GM12878 (cell line): ENCODE results near the gene MDN1.

Experiments used
- CTCF ChIP-seq, 3 experiments: IDR thresholded peaks in 2 of 3; conservative IDR thresholded peaks in 1 of 3; 2 replicates each; pipeline ENCODE4 v1.5.1; 2011; ENCODE audit warnings: low read depth in 3 of 3, low read length in 3 of 3, mild to moderate bottlenecking in 3 of 3, control low read depth in 2 of 3, moderate library complexity in 2 of 3, inconsistent platforms in 1 of 3, mixed read lengths in 1 of 3; ENCODE audit not compliant: control insufficient read depth in 2 of 3, insufficient read depth in 1 of 3; ENCODE audit errors: extremely low read depth in 1 of 3
- NR2C2 ChIP-seq: IDR thresholded peaks from 2 replicates; pipeline ENCODE4 v1.6.1; 2011; ENCODE audit warnings: borderline replicate concordance, low read depth; ENCODE audit not compliant: control insufficient read depth, insufficient read length
- RCOR1 ChIP-seq: conservative IDR thresholded peaks from 2 replicates; pipeline ENCODE4 v1.6.1; 2012; ENCODE audit warnings: low read depth, low read length, improper control_type of control experiment
- TCF7 ChIP-seq: IDR thresholded peaks from 2 replicates; pipeline ENCODE4 v1.6.1; 2014; ENCODE audit warnings: antibody characterized with exemption, borderline replicate concordance
- TF ChIP-seq, protein P1 (sequence below): IDR thresholded peaks from 2 replicates; pipeline ENCODE4 v1.6.1; 2012; ENCODE audit warnings: mild to moderate bottlenecking, low read depth, low read length

- TF ChIP-seq NR2C2, result no peak
- no peak for TF ChIP-seq CTCF (IDR thresholded peaks at IDR 0.05 in 2 of 3, conservative IDR thresholded peaks at IDR 0.05 in 1 of 3; ENCODE audit: control insufficient read depth in 2 of 3, extremely low read depth in 1 of 3, insufficient read depth in 1 of 3, low read depth in 3 of 3, low read length in 3 of 3)
- TF ChIP-seq, protein P1, sequence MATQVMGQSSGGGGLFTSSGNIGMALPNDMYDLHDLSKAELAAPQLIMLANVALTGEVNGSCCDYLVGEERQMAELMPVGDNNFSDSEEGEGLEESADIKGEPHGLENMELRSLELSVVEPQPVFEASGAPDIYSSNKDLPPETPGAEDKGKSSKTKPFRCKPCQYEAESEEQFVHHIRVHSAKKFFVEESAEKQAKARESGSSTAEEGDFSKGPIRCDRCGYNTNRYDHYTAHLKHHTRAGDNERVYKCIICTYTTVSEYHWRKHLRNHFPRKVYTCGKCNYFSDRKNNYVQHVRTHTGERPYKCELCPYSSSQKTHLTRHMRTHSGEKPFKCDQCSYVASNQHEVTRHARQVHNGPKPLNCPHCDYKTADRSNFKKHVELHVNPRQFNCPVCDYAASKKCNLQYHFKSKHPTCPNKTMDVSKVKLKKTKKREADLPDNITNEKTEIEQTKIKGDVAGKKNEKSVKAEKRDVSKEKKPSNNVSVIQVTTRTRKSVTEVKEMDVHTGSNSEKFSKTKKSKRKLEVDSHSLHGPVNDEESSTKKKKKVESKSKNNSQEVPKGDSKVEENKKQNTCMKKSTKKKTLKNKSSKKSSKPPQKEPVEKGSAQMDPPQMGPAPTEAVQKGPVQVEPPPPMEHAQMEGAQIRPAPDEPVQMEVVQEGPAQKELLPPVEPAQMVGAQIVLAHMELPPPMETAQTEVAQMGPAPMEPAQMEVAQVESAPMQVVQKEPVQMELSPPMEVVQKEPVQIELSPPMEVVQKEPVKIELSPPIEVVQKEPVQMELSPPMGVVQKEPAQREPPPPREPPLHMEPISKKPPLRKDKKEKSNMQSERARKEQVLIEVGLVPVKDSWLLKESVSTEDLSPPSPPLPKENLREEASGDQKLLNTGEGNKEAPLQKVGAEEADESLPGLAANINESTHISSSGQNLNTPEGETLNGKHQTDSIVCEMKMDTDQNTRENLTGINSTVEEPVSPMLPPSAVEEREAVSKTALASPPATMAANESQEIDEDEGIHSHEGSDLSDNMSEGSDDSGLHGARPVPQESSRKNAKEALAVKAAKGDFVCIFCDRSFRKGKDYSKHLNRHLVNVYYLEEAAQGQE, result no peak
- no peak for TF ChIP-seq RCOR1
- TF ChIP-seq TCF7, result no peak
These were observed 40.1 kb upstream of the MDN1 start for GRCh38 chr6:89859744-89860143.
